OCI-LY1 (cell line): ENCODE results near the gene MIAT.

ENCODE experiments used
- H2AFZ ChIP-seq: fragments of 200-600 bp; sonication (generic), shearing (Covaris generic); 2 replicates; pipeline ENCODE4 v1.6.0; 2014; ENCODE audit warnings: antibody characterized with exemption, mild to moderate bottlenecking, low read length
- H3F3A ChIP-seq: fragments of 200-600 bp; sonication (generic), shearing (Covaris generic); 2 replicates; pipeline ENCODE4 v1.6.0; 2014; ENCODE audit warnings: mild to moderate bottlenecking, antibody characterized with exemption, low read length, moderate library complexity; ENCODE audit not compliant: insufficient read depth
- H3K27ac ChIP-seq: fragments of 200-600 bp; sonication (generic); 2 replicates; pipeline ENCODE4 v1.5.1; 2014; ENCODE audit warnings: low read length, mixed run types, mild to moderate bottlenecking, low read depth; ENCODE audit not compliant: poor library complexity, severe bottlenecking
- H3K27me3 ChIP-seq: fragments of 200-600 bp; sonication (generic); 2 replicates; pipeline ENCODE4 v1.6.0; 2014; ENCODE audit warnings: antibody characterized with exemption, mild to moderate bottlenecking, low read length, moderate library complexity; ENCODE audit not compliant: insufficient read depth
- H3K36me3 ChIP-seq: fragments of 200-600 bp; sonication (generic); 2 replicates; pipeline ENCODE4 v1.6.1; 2014; ENCODE audit warnings: mild to moderate bottlenecking, antibody characterized with exemption, low read length, moderate library complexity, mixed read lengths; ENCODE audit not compliant: insufficient read depth
- H3K4me1 ChIP-seq: fragments of 200-600 bp; sonication (generic); 2 replicates; pipeline ENCODE4 v1.5.1; 2014; ENCODE audit warnings: mild to moderate bottlenecking, low read length, moderate library complexity; ENCODE audit not compliant: insufficient read depth, severe bottlenecking
- H3K4me2 ChIP-seq: fragments of 200-600 bp; sonication (generic), shearing (Covaris generic); 2 replicates; pipeline ENCODE4 v1.6.1; 2014; ENCODE audit warnings: low read length
- H3K4me3 ChIP-seq: fragments of 200-600 bp; sonication (generic); 2 replicates; pipeline ENCODE4 v1.5.1; 2014; ENCODE audit warnings: low read length, low read depth, mild to moderate bottlenecking, mixed read lengths; ENCODE audit not compliant: poor library complexity, severe bottlenecking
- H3K79me2 ChIP-seq: fragments of 200-600 bp; shearing (Covaris generic); 2 replicates; pipeline ENCODE4 v1.6.1; 2016; ENCODE audit warnings: mixed run types, low read length, mixed read lengths; ENCODE audit not compliant: insufficient read depth
- H3K9ac ChIP-seq: fragments of 200-600 bp; sonication (generic), shearing (Covaris generic); 2 replicates; pipeline ENCODE4 v1.6.1; 2014; ENCODE audit warnings: mild to moderate bottlenecking, low read length, mixed read lengths
- H3K9me2 ChIP-seq: fragments of 200-600 bp; sonication (generic), shearing (Covaris generic); 2 replicates; pipeline ENCODE4 v1.6.1; 2014; ENCODE audit warnings: low read depth, mild to moderate bottlenecking, low read length, mixed read lengths
- H3K9me3 ChIP-seq: fragments of 200-600 bp; shearing (Covaris generic); 2 replicates; pipeline ENCODE4 v1.6.1; 2014; ENCODE audit warnings: low read length, mixed read lengths
- H4K20me1 ChIP-seq: fragments of 200-600 bp; sonication (generic), shearing (Covaris generic); 2 replicates; pipeline ENCODE4 v1.6.0; 2016; ENCODE audit warnings: mild to moderate bottlenecking, low read length; ENCODE audit not compliant: insufficient read depth
- CTCF ChIP-seq: fragments of 200-600 bp; sonication (generic), shearing (Covaris generic); IDR thresholded peaks from 2 replicates; pipeline ENCODE4 v1.5.1; 2017; ENCODE audit warnings: mild to moderate bottlenecking, antibody characterized with exemption, low read length, moderate library complexity, mixed read lengths
- EZH2 ChIP-seq: fragments of 200-600 bp; sonication (generic), shearing (Covaris generic); IDR thresholded peaks from 2 replicates; pipeline ENCODE4 v1.8.0; 2017; ENCODE audit warnings: borderline replicate concordance, mixed run types, mild to moderate bottlenecking, antibody characterized with exemption, low read length, moderate library complexity, mixed read lengths

Gene MIAT

GRCh38 chr22:26631282-26631681 is 26.1 kb upstream of the MIAT start:
- no peak for TF ChIP-seq EZH2
- TF ChIP-seq CTCF = no peak
- Histone ChIP-seq H3K4me3 (no peak overlapping the region), H4K20me1 (no peaks in the 10 kb centered on the region), H3K4me2 (no peak overlapping the region), H3K27me3 (no peaks in the 10 kb centered on the region; the same call in 1 of the 2 replicates), H3K9me2 (no peaks in the 10 kb centered on the region), H2AFZ (no peak overlapping the region), H3F3A (no peaks in the 10 kb centered on the region), H3K27ac (no peak overlapping the region), H3K9ac (no peak overlapping the region), H3K9me3 (peaks cover 9% of the 10 kb centered on the region; the same call in 1 of the 2 replicates), H3K36me3 (no peaks in the 10 kb centered on the region), H3K79me2 (no peaks in the 10 kb centered on the region), H3K4me1 (no peaks in the 10 kb centered on the region)

GRCh38 chr22:26632422-26633155 is 24.8 kb upstream of the MIAT start:
- H3K9ac ChIP-seq = no peak overlapping the region
- H3K9me2 ChIP-seq = no peaks in the 10 kb centered on the region
- no peak overlapping the region for H2AFZ ChIP-seq

GRCh38 chr22:26634189-26634588 is 23.2 kb upstream of the MIAT start:
- Histone ChIP-seq H3K79me2 (no peaks in the 10 kb centered on the region), H3K27ac (no peak overlapping the region), H4K20me1 (no peaks in the 10 kb centered on the region), H3K9ac (no peak overlapping the region), H3K9me2 (no peaks in the 10 kb centered on the region), H3F3A (no peaks in the 10 kb centered on the region), H2AFZ (no peak overlapping the region), H3K9me3 (peaks cover 5% of the 10 kb centered on the region; the same call in 1 of the 2 replicates), H3K36me3 (no peaks in the 10 kb centered on the region), H3K27me3 (no peaks in the 10 kb centered on the region; the same call in 1 of the 2 replicates), H3K4me3 (no peak overlapping the region), H3K4me1 (no peaks in the 10 kb centered on the region), H3K4me2 (no peak overlapping the region)
- TF ChIP-seq CTCF (no peak), EZH2 (no peak)

More at GRCh38 chr22:26632422-26633155, 24.8 kb upstream of the MIAT start:
- H3F3A ChIP-seq = no peaks in the 10 kb centered on the region
- TF ChIP-seq EZH2 (no peak), CTCF (no peak)
- no peaks in the 10 kb centered on the region for H4K20me1 ChIP-seq
- H3K4me2 ChIP-seq = no peak overlapping the region
- H3K27ac ChIP-seq = no peak overlapping the region
- no peak overlapping the region for H3K4me3 ChIP-seq
- peaks cover 9% of the 10 kb centered on the region; the same call in 1 of the 2 replicates for H3K9me3 ChIP-seq
- no peaks in the 10 kb centered on the region for H3K4me1 ChIP-seq
- no peaks in the 10 kb centered on the region for H3K36me3 ChIP-seq
- H3K27me3 ChIP-seq = no peaks in the 10 kb centered on the region; the same call in 1 of the 2 replicates
- no peaks in the 10 kb centered on the region for H3K79me2 ChIP-seq
